ENCODE data around the gene DNAJC4. TPM values are rescaled to one million over a fixed set of nuclear protein-coding genes. Genes with fewer than 3 reads are reported as not detected.

The DNAJC4 gene
- total RNA-seq, 4 donors from 2014 or later: 52.6 to 214 (median 76.0) TPM

DNA sequence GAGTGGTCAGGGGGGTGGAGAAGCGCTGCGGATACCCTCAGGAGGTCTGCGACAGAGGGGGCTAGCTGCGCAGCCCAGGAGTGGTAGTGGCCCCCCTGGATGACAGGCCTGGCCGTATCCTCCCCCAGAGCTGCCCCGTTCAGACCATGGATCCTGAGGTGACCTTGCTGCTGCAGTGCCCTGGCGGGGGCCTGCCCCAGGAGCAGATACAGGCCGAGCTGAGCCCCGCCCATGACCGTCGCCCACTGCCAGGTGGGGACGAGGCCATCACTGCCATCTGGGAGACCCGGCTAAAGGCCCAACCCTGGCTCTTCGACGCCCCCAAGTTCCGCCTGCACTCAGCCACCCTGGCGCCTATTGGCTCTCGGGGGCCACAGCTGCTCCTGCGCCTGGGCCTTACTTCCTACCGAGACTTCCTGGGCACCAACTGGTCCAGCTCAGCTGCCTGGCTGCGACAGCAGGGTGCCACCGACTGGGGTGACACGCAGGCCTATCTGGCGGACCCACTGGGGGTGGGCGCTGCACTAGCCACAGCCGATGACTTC is 3.8 kb upstream of the DNAJC4 start:
- TF ChIP-seq, protein P1, sequence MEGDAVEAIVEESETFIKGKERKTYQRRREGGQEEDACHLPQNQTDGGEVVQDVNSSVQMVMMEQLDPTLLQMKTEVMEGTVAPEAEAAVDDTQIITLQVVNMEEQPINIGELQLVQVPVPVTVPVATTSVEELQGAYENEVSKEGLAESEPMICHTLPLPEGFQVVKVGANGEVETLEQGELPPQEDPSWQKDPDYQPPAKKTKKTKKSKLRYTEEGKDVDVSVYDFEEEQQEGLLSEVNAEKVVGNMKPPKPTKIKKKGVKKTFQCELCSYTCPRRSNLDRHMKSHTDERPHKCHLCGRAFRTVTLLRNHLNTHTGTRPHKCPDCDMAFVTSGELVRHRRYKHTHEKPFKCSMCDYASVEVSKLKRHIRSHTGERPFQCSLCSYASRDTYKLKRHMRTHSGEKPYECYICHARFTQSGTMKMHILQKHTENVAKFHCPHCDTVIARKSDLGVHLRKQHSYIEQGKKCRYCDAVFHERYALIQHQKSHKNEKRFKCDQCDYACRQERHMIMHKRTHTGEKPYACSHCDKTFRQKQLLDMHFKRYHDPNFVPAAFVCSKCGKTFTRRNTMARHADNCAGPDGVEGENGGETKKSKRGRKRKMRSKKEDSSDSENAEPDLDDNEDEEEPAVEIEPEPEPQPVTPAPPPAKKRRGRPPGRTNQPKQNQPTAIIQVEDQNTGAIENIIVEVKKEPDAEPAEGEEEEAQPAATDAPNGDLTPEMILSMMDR (IDR thresholded peaks at IDR 0.05): no peak
- peak; percentile 23 to 76 (median 67) for TF ChIP-seq POLR2AphosphoS5 (IDR thresholded peaks at IDR 0.05)
- peak; percentile 25 for TF ChIP-seq POLR2A (IDR thresholded peaks at IDR 0.05)
- Histone ChIP-seq H3K4me3 (peak overlapping the region; percentile 59 to 90 (median 84)), H3K9me3 (no peaks in the 10 kb centered on the region), H3K36me3 (no peaks in the 10 kb centered on the region), H3K27ac (peak overlapping the region; percentile 93 to 97 (median 95)), H3K4me1 (peaks cover 26 to 51% (median 43%) of the 10 kb centered on the region in 4 donors), H3K27me3 (no peaks in the 10 kb centered on the region)
- DNase-seq: peak; percentile 82
- WGBS, 2 donors (ENCODE audit: low coverage in 1 of 2): 3% methylated on average over 16 of the region's 26 CpGs; no CpG with 5 or more reads in 1 of the 2 donors
- in situ Hi-C loops (cut with MboI; ENCODE audit: low pct_ligation_motif_present in 1 of 4, low pct_unique_long_range_greater_than_20kb in 1 of 4, low sequenced_read_pairs in 3 of 4) (no loop called here), intact Hi-C loops (cut with DNase I; ENCODE audit: low total_unique reads) (no loop called here)

DNA sequence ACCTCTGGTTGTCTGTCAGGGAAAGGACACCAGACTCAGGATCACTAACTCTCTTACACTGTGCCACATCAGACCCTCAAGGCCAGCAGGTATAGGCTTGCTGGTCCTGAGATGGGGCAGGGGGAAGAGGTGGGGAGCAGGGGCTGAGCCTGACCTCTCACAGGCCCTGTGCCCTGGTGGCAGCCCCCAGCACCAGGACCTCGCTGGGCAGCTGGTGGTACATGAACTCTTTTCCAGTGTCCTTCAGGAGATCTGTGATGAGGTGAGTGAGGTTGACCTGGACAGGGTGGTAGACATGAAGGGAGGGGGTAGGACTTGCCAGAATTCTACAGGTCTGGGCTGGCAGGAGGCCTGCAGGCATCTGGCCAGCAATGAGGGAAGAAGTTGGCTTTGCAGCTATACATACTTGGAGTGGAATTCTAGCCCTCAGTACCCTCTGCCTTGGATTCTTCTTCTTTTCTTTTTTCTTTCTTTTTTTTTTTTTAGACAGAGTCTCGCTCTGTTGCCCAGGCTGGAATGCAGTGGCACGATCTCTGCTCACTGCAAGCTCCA is 2.9 kb upstream of the DNAJC4 start:
- 67 to 76% methylated on average over 2 to 3 of the region's 3 CpGs for WGBS, 2 donors (ENCODE audit: low coverage in 1 of 2)
- no peak for TF ChIP-seq POLR2AphosphoS5 (IDR thresholded peaks at IDR 0.05)
- TF ChIP-seq, protein P1 (IDR thresholded peaks at IDR 0.05): no peak
- TF ChIP-seq POLR2A (IDR thresholded peaks at IDR 0.05): no peak
- no peak for TF ChIP-seq EP300 (IDR thresholded peaks at IDR 0.05; ENCODE audit: low read depth)
- H3K4me3 ChIP-seq: peak overlapping the region in 3 of 4 donors; percentile 59 to 90 (median 81)
- intact Hi-C loops (cut with DNase I; ENCODE audit: low total_unique reads): no loop called here
- peaks cover 26 to 60% (median 44%) of the 10 kb centered on the region in 4 donors for H3K4me1 ChIP-seq
- H3K27me3 ChIP-seq: no peaks in the 10 kb centered on the region
- no peaks in the 10 kb centered on the region for H3K9me3 ChIP-seq
- in situ Hi-C loops (cut with MboI; ENCODE audit: low pct_ligation_motif_present in 1 of 4, low pct_unique_long_range_greater_than_20kb in 1 of 4, low sequenced_read_pairs in 3 of 4): no loop called here
- H3K27ac ChIP-seq: peak overlapping the region; percentile 93 to 97 (median 95)
- H3K36me3 ChIP-seq: no peaks in the 10 kb centered on the region
- no peak for DNase-seq

DNA sequence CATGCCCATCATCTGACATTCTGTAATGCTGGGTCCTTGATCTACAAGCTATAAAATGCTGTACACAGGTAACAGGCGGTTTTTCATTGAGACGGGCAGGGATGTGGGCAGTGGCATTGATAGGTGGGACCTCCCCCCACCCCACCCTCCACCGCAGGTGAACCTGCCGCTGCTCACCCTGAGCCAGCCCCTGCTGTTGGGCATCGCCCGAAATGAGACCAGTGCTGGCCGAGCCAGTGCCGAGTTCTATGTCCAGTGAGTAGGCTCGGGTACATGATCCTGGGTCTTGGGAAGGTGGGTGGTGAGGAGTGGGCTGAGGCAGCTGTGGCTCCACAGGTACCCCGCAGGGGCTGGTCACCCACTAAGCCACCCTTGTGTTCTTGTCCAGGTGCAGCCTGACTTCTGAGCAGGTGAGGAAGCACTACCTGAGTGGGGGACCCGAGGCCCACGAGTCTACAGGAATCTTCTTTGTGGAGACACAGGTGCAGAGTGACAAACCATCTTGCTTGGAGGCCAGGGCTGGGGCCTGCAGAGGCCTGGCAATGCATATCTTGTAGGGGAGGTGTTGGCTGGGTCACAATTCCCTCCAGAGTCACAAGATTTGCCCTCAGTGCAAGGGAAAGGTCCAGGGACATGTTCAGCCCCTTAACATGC is 1.1 kb upstream of the DNAJC4 start:
- peaks cover 26 to 74% (median 54%) of the 10 kb centered on the region in 4 donors for H3K4me1 ChIP-seq
- H3K27me3 ChIP-seq: no peaks in the 10 kb centered on the region
- no peak overlapping the region for H3K4me3 ChIP-seq
- no peak for TF ChIP-seq EP300 (IDR thresholded peaks at IDR 0.05; ENCODE audit: low read depth)
- TF ChIP-seq, protein P1 (IDR thresholded peaks at IDR 0.05): no peak
- TF ChIP-seq POLR2AphosphoS5 (IDR thresholded peaks at IDR 0.05): no peak
- no peak for TF ChIP-seq POLR2A (IDR thresholded peaks at IDR 0.05)
- WGBS, 2 donors (ENCODE audit: low coverage in 1 of 2): 87 to 90% methylated on average over 2 to 12 of the region's 12 CpGs
- DNase-seq: no peak
- H3K36me3 ChIP-seq: no peaks in the 10 kb centered on the region
- H3K27ac ChIP-seq: peak overlapping the region; percentile 93 to 95 (median 94)
- in situ Hi-C loops (cut with MboI; ENCODE audit: low pct_ligation_motif_present in 1 of 4, low pct_unique_long_range_greater_than_20kb in 1 of 4, low sequenced_read_pairs in 3 of 4) (no loop called here), intact Hi-C loops (cut with DNase I; ENCODE audit: low total_unique reads) (no loop called here)
- H3K9me3 ChIP-seq: no peaks in the 10 kb centered on the region

DNA sequence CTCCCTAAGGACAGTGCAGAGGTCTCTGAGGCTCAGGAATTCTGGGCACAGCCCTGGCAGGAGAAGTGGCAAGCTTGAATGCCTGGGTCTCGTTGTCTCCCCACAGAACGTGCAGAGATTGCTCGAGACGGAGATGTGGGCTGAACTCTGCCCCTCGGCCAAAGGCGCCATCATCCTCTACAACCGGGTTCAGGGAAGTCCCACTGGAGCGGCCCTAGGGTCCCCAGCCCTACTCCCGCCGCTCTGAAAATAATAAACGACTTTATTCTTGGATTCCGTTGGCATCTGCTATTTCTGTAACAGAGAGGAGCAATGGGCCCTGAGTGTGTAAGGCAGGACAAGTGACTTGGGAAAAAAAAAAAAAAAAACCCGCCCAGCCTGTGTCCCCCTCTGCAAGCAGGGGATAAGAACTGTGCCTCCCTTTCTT is 591 bp upstream of the DNAJC4 start:
- H3K27ac ChIP-seq: peak overlapping the region; percentile 93 to 95 (median 94)
- WGBS, 2 donors (ENCODE audit: low coverage in 1 of 2): 0 to 32% methylated on average over 3 to 13 of the region's 13 CpGs
- peaks cover 26 to 73% (median 51%) of the 10 kb centered on the region in 4 donors for H3K4me1 ChIP-seq
- in situ Hi-C loops (cut with MboI; ENCODE audit: low pct_ligation_motif_present in 1 of 4, low pct_unique_long_range_greater_than_20kb in 1 of 4, low sequenced_read_pairs in 3 of 4) (no loop called here), intact Hi-C loops (cut with DNase I; ENCODE audit: low total_unique reads) (no loop called here)
- no peaks in the 10 kb centered on the region for H3K36me3 ChIP-seq
- TF ChIP-seq POLR2AphosphoS5 (IDR thresholded peaks at IDR 0.05) (no peak), POLR2A (IDR thresholded peaks at IDR 0.05) (no peak), EP300 (IDR thresholded peaks at IDR 0.05; ENCODE audit: low read depth) (no peak)
- TF ChIP-seq, protein P1 (IDR thresholded peaks at IDR 0.05): no peak
- H3K4me3 ChIP-seq: peak overlapping the region; percentile 58 to 87 (median 72)
- no peaks in the 10 kb centered on the region for H3K9me3 ChIP-seq
- H3K27me3 ChIP-seq: no peaks in the 10 kb centered on the region
- DNase-seq: peak; percentile 18

All from transverse colon (tissue), 4 donors.